Neural cell (in vitro differentiated cells): ENCODE data around the gene DMC1. TPM values are rescaled to one million over a fixed set of nuclear protein-coding genes. Genes with fewer than 3 reads are reported as not detected.

Source experiments
- H2AFZ ChIP-seq: fragments of 200-600, 300-800 bp; sonication (generic), shearing (Covaris generic); 2 replicates; pipeline ENCODE4 v1.6.0; 2014; ENCODE audit warnings: low read depth, mild to moderate bottlenecking, antibody characterized with exemption, low read length, moderate library complexity
- H3F3A ChIP-seq: fragments of 200-600 bp; shearing (Covaris generic); 2 replicates; pipeline ENCODE4 v1.6.1; 2016; ENCODE audit warnings: mild to moderate bottlenecking, moderate library complexity, mixed read lengths, antibody characterized with exemption, low read length; ENCODE audit not compliant: insufficient read depth, poor library complexity, severe bottlenecking
- H3K27ac ChIP-seq: fragments of 200-600, 300-800 bp; sonication (generic), shearing (Covaris generic); 2 replicates; pipeline ENCODE4 v1.5.1; 2014; ENCODE audit warnings: mild to moderate bottlenecking, low read length, moderate library complexity
- H3K27me3 ChIP-seq: fragments of 300-800, 200-600 bp; sonication (generic), shearing (Covaris generic); 2 replicates; pipeline ENCODE4 v1.6.0; 2014; ENCODE audit warnings: mild to moderate bottlenecking, low read depth, low read length, moderate library complexity; ENCODE audit not compliant: insufficient read depth
- H3K36me3 ChIP-seq: fragments of 300-800, 200-600 bp; sonication (generic), shearing (Covaris generic); 2 replicates; pipeline ENCODE4 v1.5.1; 2014; ENCODE audit warnings: mild to moderate bottlenecking, antibody characterized with exemption, low read length, moderate library complexity; ENCODE audit not compliant: insufficient read depth
- H3K4me2 ChIP-seq: fragments of 300-800, 200-600 bp; sonication (generic), shearing (Covaris generic); 2 replicates; pipeline ENCODE4 v1.6.0; 2014; ENCODE audit warnings: mild to moderate bottlenecking, low read length
- H3K4me3 ChIP-seq: fragments of 300-800, 200-600 bp; sonication (generic), shearing (Covaris generic); 2 replicates; pipeline ENCODE4 v1.5.1; 2014; ENCODE audit warnings: mild to moderate bottlenecking, low read length, moderate library complexity
- H3K79me2 ChIP-seq: fragments of 200-600 bp; shearing (Covaris generic); replicated peaks from 2 replicates; pipeline ENCODE4 v1.6.0; 2014; ENCODE audit warnings: mild to moderate bottlenecking, low read length, moderate library complexity; ENCODE audit not compliant: insufficient read depth
- H3K9ac ChIP-seq: fragments of 300-800, 200-600 bp; sonication (generic), shearing (Covaris generic); 2 replicates; pipeline ENCODE4 v1.6.1; 2016; ENCODE audit warnings: mild to moderate bottlenecking, low read length, mixed read lengths
- H3K9me2 ChIP-seq: fragments of 200-600 bp; shearing (Covaris generic); 2 replicates; pipeline ENCODE4 v1.6.1; 2016; ENCODE audit warnings: mild to moderate bottlenecking, low read length, mixed read lengths; ENCODE audit not compliant: insufficient read depth
- H3K9me3 ChIP-seq: fragments of 200-600, 300-800 bp; sonication (generic), shearing (Covaris generic); 2 replicates; pipeline ENCODE4 v1.6.1; 2016; ENCODE audit warnings: mild to moderate bottlenecking, mixed run types, low read length, moderate library complexity, mixed read lengths
- H4K20me1 ChIP-seq: fragments of 200-600 bp; shearing (Covaris generic); 2 replicates; pipeline ENCODE4 v1.6.1; 2016; ENCODE audit warnings: mild to moderate bottlenecking, mixed run types; ENCODE audit not compliant: insufficient read depth
- CTCF ChIP-seq: fragments of 450-650 bp; IDR thresholded peaks from 2 replicates; pipeline ENCODE4 v1.5.1; 2014; ENCODE audit warnings: antibody characterized with exemption, mild to moderate bottlenecking, moderate library complexity; ENCODE audit not compliant: poor library complexity, severe bottlenecking
- EP300 ChIP-seq: fragments of 450-650 bp; conservative IDR thresholded peaks from 2 replicates; pipeline ENCODE4 v1.6.1; 2014; ENCODE audit warnings: antibody characterized with exemption, mild to moderate bottlenecking, moderate library complexity; ENCODE audit not compliant: poor library complexity, severe bottlenecking
- EZH2 ChIP-seq: fragments of 200-600, 300-800 bp; shearing (Covaris generic), sonication (generic); IDR thresholded peaks from 2 replicates; pipeline ENCODE4 v1.6.1; 2014; ENCODE audit warnings: antibody characterized with exemption, low read length, borderline replicate concordance, mild to moderate bottlenecking; ENCODE audit not compliant: insufficient read depth, poor library complexity, severe bottlenecking
- MXI1 ChIP-seq: fragments of 450-650 bp; conservative IDR thresholded peaks from 2 replicates; pipeline ENCODE4 v1.6.1; 2014; ENCODE audit warnings: antibody characterized with exemption, mild to moderate bottlenecking; ENCODE audit not compliant: poor library complexity, severe bottlenecking
- POLR2AphosphoS5 ChIP-seq: IDR thresholded peaks from 2 replicates; pipeline ENCODE4 v1.6.1; 2012
- RAD21 ChIP-seq: fragments of 450-650 bp; conservative IDR thresholded peaks from 2 replicates; pipeline ENCODE4 v1.6.1; 2014; ENCODE audit warnings: antibody characterized with exemption, mild to moderate bottlenecking, moderate library complexity
- REST ChIP-seq: IDR thresholded peaks from 2 replicates; pipeline ENCODE4 v1.6.1; 2012; ENCODE audit warnings: borderline replicate concordance
- SMC3 ChIP-seq: fragments of 450-650 bp; conservative IDR thresholded peaks from 2 replicates; pipeline ENCODE4 v1.6.1; 2014; ENCODE audit warnings: antibody characterized with exemption, mild to moderate bottlenecking, moderate library complexity; ENCODE audit not compliant: poor library complexity
- TAF1 ChIP-seq: IDR thresholded peaks from 2 replicates; pipeline ENCODE4 v1.6.1; 2012; ENCODE audit warnings: low read depth
- polyA plus RNA-seq: library from polyadenylated mRNA; depleted of rRNA; stranded (reverse); fragments of >200 nt; gene quantifications from 2 replicates; pipeline ENCODE4 v1.2.3, GENCODE V29; 2014

The DMC1 gene
- polyA plus RNA-seq, 1 donor from 2014 or later, result not detected

- no peak overlapping the region for H3K9ac ChIP-seq
- no peak overlapping the region for H3K4me2 ChIP-seq
- H3K9me2 ChIP-seq, result no peaks in the 10 kb centered on the region
- no peaks in the 10 kb centered on the region for H3F3A ChIP-seq
- no peak overlapping the region for H3K4me3 ChIP-seq
- peaks cover 15% of the 10 kb centered on the region for H3K79me2 ChIP-seq
- H3K9me3 ChIP-seq, result no peaks in the 10 kb centered on the region
- peaks cover 29% of the 10 kb centered on the region for H3K36me3 ChIP-seq
- H4K20me1 ChIP-seq, result peaks cover 13% of the 10 kb centered on the region
- H2AFZ ChIP-seq, result no peak overlapping the region
- no peak for TF ChIP-seq EP300
- H3K27ac ChIP-seq, result no peak overlapping the region
- H3K27me3 ChIP-seq, result no peaks in the 10 kb centered on the region
These were observed 80.3 kb downstream of the DMC1 start for GRCh38 chr22:38489561-38490145.

- Histone ChIP-seq H3K27me3 (no peaks in the 10 kb centered on the region), H3K36me3 (peaks cover 27% of the 10 kb centered on the region), H2AFZ (no peak overlapping the region), H3K27ac (no peak overlapping the region), H3F3A (no peaks in the 10 kb centered on the region), H4K20me1 (peaks cover 8% of the 10 kb centered on the region), H3K9me3 (no peaks in the 10 kb centered on the region), H3K4me3 (no peak overlapping the region), H3K79me2 (peaks cover 10% of the 10 kb centered on the region), H3K4me2 (no peak overlapping the region), H3K9ac (no peak overlapping the region), H3K9me2 (no peaks in the 10 kb centered on the region)
- TF ChIP-seq POLR2AphosphoS5 (no peak), REST (no peak), EZH2 (no peak), TAF1 (no peak), EP300 (no peak), CTCF (no peak), MXI1 (no peak), RAD21 (no peak), SMC3 (no peak)
These were observed 80.8 kb downstream of the DMC1 start for GRCh38 chr22:38489142-38489541.
